Neural progenitor cell (in vitro differentiated cells): ENCODE data around the gene ANKRD7.

ENCODE experiments used
- CTCF ChIP-seq: fragments of 200-600 bp; sonication (generic); IDR thresholded peaks from 2 replicates; pipeline ENCODE4 v1.5.1; 2017; ENCODE audit warnings: antibody characterized with exemption, mild to moderate bottlenecking
- EZH2 ChIP-seq: fragments of 200-600 bp; sonication (generic); IDR thresholded peaks from 2 replicates; pipeline ENCODE4 v1.6.1; 2017; ENCODE audit warnings: antibody characterized with exemption, mild to moderate bottlenecking, moderate library complexity
- EZH2phosphoT487 ChIP-seq: fragments of 200-600 bp; sonication (generic); IDR thresholded peaks from 2 replicates; pipeline ENCODE4 v1.6.1; 2017; ENCODE audit warnings: antibody characterized with exemption

- TF ChIP-seq EZH2: no peak
- no peak for TF ChIP-seq CTCF
- no peak for TF ChIP-seq EZH2phosphoT487
Measured at GRCh38 chr7:118239014-118239413, 14.5 kb downstream of the ANKRD7 start.
